DMS114 treated with DMSO at 0.1 percent for 48 hours (cell line): ENCODE data around the gene POGZ.
"Not testable (repeated sequence)": the region's sequence is repeated elsewhere in the genome, so short reads cannot be mapped to it uniquely, and the experiment has no call there.

ENCODE experiments used
- DNase-seq: peaks from one replicate; lab custom pipeline; 2025; ENCODE audit not compliant: unreplicated experiment; lab: John Stamatoyannopoulos, UW

Gene POGZ

GRCh38 chr1:151425103-151425502 is 34.2 kb downstream of the POGZ start:
- DNase-seq = no peak

- no peak for DNase-seq
These were observed 39.5 kb downstream of the POGZ start for GRCh38 chr1:151419819-151420218.

- no peak for DNase-seq
These were observed 41.2 kb downstream of the POGZ start for GRCh38 chr1:151418081-151418480.

GRCh38 chr1:151416231-151416630 is 43.1 kb downstream of the POGZ start:
- no peak for DNase-seq

- DNase-seq = no peak
These were observed 47.4 kb downstream of the POGZ start for GRCh38 chr1:151411884-151412283.

GRCh38 chr1:151408891-151409290 is 50.4 kb downstream of the POGZ start:
- DNase-seq = no peak

- no peak for DNase-seq
These were observed 52.0 kb downstream of the POGZ start for GRCh38 chr1:151407304-151407703.

GRCh38 chr1:151406176-151406575 is 53.1 kb downstream of the POGZ start:
- DNase-seq = no peak

GRCh38 chr1:151405187-151405951 is 53.9 kb downstream of the POGZ start:
- no peak for DNase-seq

- DNase-seq = no peak
These were observed 55.7 kb downstream of the POGZ start for GRCh38 chr1:151403612-151404011.

GRCh38 chr1:151402764-151403163 is 56.5 kb downstream of the POGZ start:
- DNase-seq = no peak

- DNase-seq = no peak
These were observed 57.4 kb downstream of the POGZ start for GRCh38 chr1:151401860-151402259.

- no peak for DNase-seq
These were observed 58.0 kb downstream of the POGZ start for GRCh38 chr1:151401125-151401788.

GRCh38 chr1:151399324-151400171 is 59.7 kb downstream of the POGZ start, which contains the start of gene PSMB4:
TSS of gene PSMB4 (plus strand) at chr1:151399573. CDS start at chr1:151399588, 15 bp downstream.
- peak; percentile 95 for DNase-seq

GRCh38 chr1:151396265-151396664 is 63.0 kb downstream of the POGZ start:
- not testable (repeated sequence) for DNase-seq

- no peak for DNase-seq
These were observed 65.7 kb downstream of the POGZ start for GRCh38 chr1:151393583-151393982.

- DNase-seq = no peak
These were observed 68.2 kb downstream of the POGZ start for GRCh38 chr1:151391079-151391563.

- DNase-seq = not testable (repeated sequence)
These were observed 68.8 kb downstream of the POGZ start for GRCh38 chr1:151390221-151391078.

- no peak for DNase-seq
These were observed 73.3 kb downstream of the POGZ start for GRCh38 chr1:151386002-151386401.

GRCh38 chr1:151384584-151384983 is 74.7 kb downstream of the POGZ start:
- no peak for DNase-seq
